ENCODE results near the gene ZNF575. TPM values are rescaled to one million over a fixed set of nuclear protein-coding genes. Genes with fewer than 3 reads are reported as not detected.

ZNF575 gene
- total RNA-seq, 1 donor from 2014 or later = 1.3 TPM

DNA sequence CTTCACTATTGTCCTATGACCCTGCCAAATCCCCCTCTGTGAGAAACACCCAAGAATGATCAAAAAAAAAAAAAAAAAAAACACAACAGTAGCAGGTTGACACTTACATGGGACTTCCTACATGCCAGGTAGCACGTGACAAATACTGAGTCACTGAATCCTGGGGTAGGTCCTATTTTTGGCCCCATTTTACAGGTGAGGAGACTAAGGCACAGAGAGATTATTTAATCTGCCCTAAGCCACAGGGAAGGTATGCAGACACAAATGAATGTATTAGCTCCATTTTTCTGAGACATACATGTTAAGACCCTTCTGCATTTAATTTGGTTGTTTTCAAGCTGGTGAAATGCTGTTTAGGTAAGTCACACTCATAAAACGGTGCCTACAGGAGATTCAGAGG, 15.7 kb downstream of the ZNF575 start:
- no peak overlapping the region for H2AFZ ChIP-seq (ENCODE audit: low read depth, low read length)
- TF ChIP-seq, protein P1, sequence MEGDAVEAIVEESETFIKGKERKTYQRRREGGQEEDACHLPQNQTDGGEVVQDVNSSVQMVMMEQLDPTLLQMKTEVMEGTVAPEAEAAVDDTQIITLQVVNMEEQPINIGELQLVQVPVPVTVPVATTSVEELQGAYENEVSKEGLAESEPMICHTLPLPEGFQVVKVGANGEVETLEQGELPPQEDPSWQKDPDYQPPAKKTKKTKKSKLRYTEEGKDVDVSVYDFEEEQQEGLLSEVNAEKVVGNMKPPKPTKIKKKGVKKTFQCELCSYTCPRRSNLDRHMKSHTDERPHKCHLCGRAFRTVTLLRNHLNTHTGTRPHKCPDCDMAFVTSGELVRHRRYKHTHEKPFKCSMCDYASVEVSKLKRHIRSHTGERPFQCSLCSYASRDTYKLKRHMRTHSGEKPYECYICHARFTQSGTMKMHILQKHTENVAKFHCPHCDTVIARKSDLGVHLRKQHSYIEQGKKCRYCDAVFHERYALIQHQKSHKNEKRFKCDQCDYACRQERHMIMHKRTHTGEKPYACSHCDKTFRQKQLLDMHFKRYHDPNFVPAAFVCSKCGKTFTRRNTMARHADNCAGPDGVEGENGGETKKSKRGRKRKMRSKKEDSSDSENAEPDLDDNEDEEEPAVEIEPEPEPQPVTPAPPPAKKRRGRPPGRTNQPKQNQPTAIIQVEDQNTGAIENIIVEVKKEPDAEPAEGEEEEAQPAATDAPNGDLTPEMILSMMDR (IDR thresholded peaks at IDR 0.05; ENCODE audit: insufficient read depth, low read depth, low read length) = no peak
- TF ChIP-seq EZH2 (IDR thresholded peaks at IDR 0.05; ENCODE audit: insufficient read depth, low read length) = no peak
- peaks cover 23% of the 10 kb centered on the region for H3K36me3 Mint-ChIP-seq (ENCODE audit: low read depth, unreplicated experiment)
- no peak overlapping the region for H3K4me3 Mint-ChIP-seq (ENCODE audit: unreplicated experiment)
- H3K4me2 ChIP-seq (ENCODE audit: low read length) = no peak overlapping the region
- peaks cover 15% of the 10 kb centered on the region for H3K36me3 ChIP-seq (ENCODE audit: insufficient read depth, low read length)
- H4K20me1 ChIP-seq (ENCODE audit: insufficient read depth, low read length) = no peaks in the 10 kb centered on the region
- H3K4me3 ChIP-seq (ENCODE audit: insufficient read depth, low read depth, low read length) = no peak overlapping the region
- H3K27me3 Mint-ChIP-seq (ENCODE audit: low read depth, unreplicated experiment) = no peaks in the 10 kb centered on the region
- H3K27ac Mint-ChIP-seq (ENCODE audit: unreplicated experiment) = no peak overlapping the region
- FAIRE-seq (no peak), DNase-seq (ENCODE audit: low read depth) (no peak)
- H3K4me1 ChIP-seq (ENCODE audit: insufficient read depth, low read length) = no peaks in the 10 kb centered on the region
- no peaks in the 10 kb centered on the region for H3K27me3 ChIP-seq (ENCODE audit: insufficient read depth, low read length)
- no peaks in the 10 kb centered on the region for H3K9me3 Mint-ChIP-seq (ENCODE audit: unreplicated experiment)
- no peaks in the 10 kb centered on the region for H3K4me1 Mint-ChIP-seq (ENCODE audit: low read depth, unreplicated experiment)
- no peak overlapping the region for H3K27ac ChIP-seq (ENCODE audit: low read depth, low read length)
- H3K9ac ChIP-seq (ENCODE audit: low read length) = no peak overlapping the region
- H3K9me3 ChIP-seq (ENCODE audit: insufficient read depth, low read depth, low read length) = no peaks in the 10 kb centered on the region
- no peaks in the 10 kb centered on the region for H3K79me2 ChIP-seq (ENCODE audit: insufficient read depth, low read length)

DNA sequence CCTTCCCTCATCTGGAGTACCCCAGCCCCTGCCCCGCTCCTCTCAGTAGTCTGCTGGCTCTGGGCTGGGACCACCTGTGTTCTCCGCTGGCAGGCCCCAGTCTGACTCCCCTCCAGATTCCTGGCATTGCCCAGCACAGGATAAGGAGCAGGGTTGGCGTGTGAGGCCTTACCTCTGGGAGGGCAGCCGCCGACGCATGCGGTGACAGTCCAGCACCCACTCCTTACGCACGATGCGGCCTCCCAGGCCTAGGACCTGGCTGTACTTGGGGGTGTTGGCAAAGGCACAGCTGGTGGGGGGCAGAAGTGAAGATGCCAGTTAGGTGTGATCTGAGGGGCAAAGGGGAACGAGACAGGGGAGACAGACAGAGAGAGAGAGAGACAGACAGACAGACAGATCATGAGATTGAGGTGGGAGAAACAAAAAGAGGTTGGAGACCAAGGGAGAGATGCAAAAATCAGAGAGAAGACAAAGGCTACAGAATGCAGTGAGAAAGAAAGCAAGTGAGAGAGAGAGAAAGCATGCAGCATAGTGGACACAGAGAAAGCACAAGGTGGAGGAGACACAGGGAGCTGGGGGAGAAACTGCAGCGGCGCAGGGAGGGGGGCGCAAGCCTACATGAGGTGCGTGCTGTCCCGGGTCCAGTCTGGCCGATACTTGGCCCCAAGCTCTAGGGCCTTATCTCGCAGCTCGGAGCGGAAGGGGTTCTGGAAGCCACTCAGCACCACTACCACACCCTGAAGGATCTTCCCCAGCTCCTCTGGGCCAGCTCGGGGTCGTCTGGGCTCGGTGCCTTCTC, 18.6 kb downstream of the ZNF575 start:
- H3K36me3 ChIP-seq (ENCODE audit: insufficient read depth, low read length) = peaks cover 9% of the 10 kb centered on the region
- no peak overlapping the region for H3K27ac ChIP-seq (ENCODE audit: low read depth, low read length)
- H3K4me3 Mint-ChIP-seq (ENCODE audit: unreplicated experiment) = no peak overlapping the region
- no peaks in the 10 kb centered on the region for H3K4me1 Mint-ChIP-seq (ENCODE audit: low read depth, unreplicated experiment)
- no peak for TF ChIP-seq EZH2 (IDR thresholded peaks at IDR 0.05; ENCODE audit: insufficient read depth, low read length)
- TF ChIP-seq, protein P1 (IDR thresholded peaks at IDR 0.05; ENCODE audit: insufficient read depth, low read depth, low read length) = no peak
- H3K79me2 ChIP-seq (ENCODE audit: insufficient read depth, low read length) = no peaks in the 10 kb centered on the region
- H3K27me3 Mint-ChIP-seq (ENCODE audit: low read depth, unreplicated experiment) = no peaks in the 10 kb centered on the region
- H3K27me3 ChIP-seq (ENCODE audit: insufficient read depth, low read length) = no peaks in the 10 kb centered on the region
- H3K9me3 ChIP-seq (ENCODE audit: insufficient read depth, low read depth, low read length) = no peaks in the 10 kb centered on the region
- H3K27ac Mint-ChIP-seq (ENCODE audit: unreplicated experiment) = no peak overlapping the region
- no peak overlapping the region for H3K4me2 ChIP-seq (ENCODE audit: low read length)
- no peak overlapping the region for H3K4me3 ChIP-seq (ENCODE audit: insufficient read depth, low read depth, low read length)
- peaks cover 8% of the 10 kb centered on the region for H4K20me1 ChIP-seq (ENCODE audit: insufficient read depth, low read length)
- peaks cover 20% of the 10 kb centered on the region for H3K36me3 Mint-ChIP-seq (ENCODE audit: low read depth, unreplicated experiment)
- H2AFZ ChIP-seq (ENCODE audit: low read depth, low read length) = no peak overlapping the region
- FAIRE-seq = no peak
- no peaks in the 10 kb centered on the region for H3K9me3 Mint-ChIP-seq (ENCODE audit: unreplicated experiment)
- DNase-seq (ENCODE audit: low read depth) = no peak
- H3K9ac ChIP-seq (ENCODE audit: low read length) = no peak overlapping the region
- no peaks in the 10 kb centered on the region for H3K4me1 ChIP-seq (ENCODE audit: insufficient read depth, low read length)

DNA sequence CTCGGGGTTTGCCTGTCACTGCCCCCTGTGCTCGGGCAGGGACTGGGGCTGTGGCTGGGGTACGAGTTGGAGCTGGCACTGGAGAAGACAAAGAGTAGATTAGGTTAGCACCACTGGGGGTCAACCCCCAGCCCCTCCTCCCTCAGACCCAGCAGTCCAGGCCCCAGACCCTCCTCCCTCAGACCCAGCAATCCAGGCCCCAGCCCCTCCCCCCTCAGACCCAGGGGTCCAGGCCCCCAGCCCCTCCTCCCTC, 19.1 kb downstream of the ZNF575 start:
- Histone ChIP-seq H4K20me1 (ENCODE audit: insufficient read depth, low read length) (peaks cover 8% of the 10 kb centered on the region), H3K9me3 (ENCODE audit: insufficient read depth, low read depth, low read length) (no peaks in the 10 kb centered on the region), H2AFZ (ENCODE audit: low read depth, low read length) (no peak overlapping the region), H3K79me2 (ENCODE audit: insufficient read depth, low read length) (no peaks in the 10 kb centered on the region), H3K4me3 (ENCODE audit: insufficient read depth, low read depth, low read length) (no peak overlapping the region), H3K9ac (ENCODE audit: low read length) (no peak overlapping the region), H3K4me1 (ENCODE audit: insufficient read depth, low read length) (no peaks in the 10 kb centered on the region), H3K4me2 (ENCODE audit: low read length) (no peak overlapping the region), H3K27ac (ENCODE audit: low read depth, low read length) (no peak overlapping the region), H3K27me3 (ENCODE audit: insufficient read depth, low read length) (no peaks in the 10 kb centered on the region), H3K36me3 (ENCODE audit: insufficient read depth, low read length) (peaks cover 9% of the 10 kb centered on the region)
- FAIRE-seq (no peak), DNase-seq (ENCODE audit: low read depth) (no peak)
- TF ChIP-seq, protein P1 (IDR thresholded peaks at IDR 0.05; ENCODE audit: insufficient read depth, low read depth, low read length) = no peak
- no peak for TF ChIP-seq EZH2 (IDR thresholded peaks at IDR 0.05; ENCODE audit: insufficient read depth, low read length)
- Mint-ChIP-seq H3K27me3 (ENCODE audit: low read depth, unreplicated experiment) (no peaks in the 10 kb centered on the region), H3K4me1 (ENCODE audit: low read depth, unreplicated experiment) (no peaks in the 10 kb centered on the region), H3K27ac (ENCODE audit: unreplicated experiment) (no peak overlapping the region), H3K4me3 (ENCODE audit: unreplicated experiment) (no peak overlapping the region), H3K36me3 (ENCODE audit: low read depth, unreplicated experiment) (peaks cover 20% of the 10 kb centered on the region), H3K9me3 (ENCODE audit: unreplicated experiment) (no peaks in the 10 kb centered on the region)
